Epidermal melanocyte (primary cell): Measurements from ENCODE around the gene SPO11.

Source experiments
- DNase-seq: peaks from one replicate; pipeline ENCODE4 v3.0.0; 2011; ENCODE audit warnings: low spot score; ENCODE audit not compliant: insufficient read length

Gene SPO11

GRCh38 chr20:57375652-57376230 is 46.1 kb downstream of the SPO11 start:
- no peak for DNase-seq

GRCh38 chr20:57377350-57377749 is 47.7 kb downstream of the SPO11 start:
- no peak for DNase-seq

GRCh38 chr20:57378107-57378506 is 48.5 kb downstream of the SPO11 start:
- DNase-seq = no peak

GRCh38 chr20:57378646-57379262 is 49.2 kb downstream of the SPO11 start:
- no peak for DNase-seq

- no peak for DNase-seq
Observed at GRCh38 chr20:57379263-57379647, 49.7 kb downstream of the SPO11 start.

GRCh38 chr20:57380081-57380750 is 50.6 kb downstream of the SPO11 start:
- no peak for DNase-seq

GRCh38 chr20:57381596-57382503 is 52.2 kb downstream of the SPO11 start:
- DNase-seq = peak; percentile 93

GRCh38 chr20:57382516-57382915 is 52.9 kb downstream of the SPO11 start:
- no peak for DNase-seq

GRCh38 chr20:57383447-57384347 is 54.1 kb downstream of the SPO11 start:
- no peak for DNase-seq

GRCh38 chr20:57384486-57384885 is 54.9 kb downstream of the SPO11 start:
- DNase-seq = no peak

GRCh38 chr20:57384953-57385761 is 55.6 kb downstream of the SPO11 start:
- no peak for DNase-seq

- no peak for DNase-seq
Observed at GRCh38 chr20:57385940-57386339, 56.3 kb downstream of the SPO11 start.

GRCh38 chr20:57386762-57387161 is 57.2 kb downstream of the SPO11 start:
- DNase-seq = no peak

GRCh38 chr20:57387463-57387862 is 57.9 kb downstream of the SPO11 start:
- DNase-seq = no peak

GRCh38 chr20:57387945-57388371 is 58.4 kb downstream of the SPO11 start:
- no peak for DNase-seq

- DNase-seq = no peak
Observed at GRCh38 chr20:57388953-57389694, 59.5 kb downstream of the SPO11 start.

- DNase-seq = no peak
Observed at GRCh38 chr20:57389695-57390603, 60.3 kb downstream of the SPO11 start.
